Transverse colon (tissue), 4 donors: Measurements from ENCODE around the gene MAFB. TPM values are rescaled to one million over a fixed set of nuclear protein-coding genes. Genes with fewer than 3 reads are reported as not detected.

Experiments used
- DNase-seq: peaks from one replicate; pipeline ENCODE4 v3.0.0-alpha.2; 2019
- H3K27ac ChIP-seq, 4 donors: fragments of 200-600 bp; sonication (generic); 2 replicates each; pipeline ENCODE4 v1.5.1; 2016 to 2018; ENCODE audit warnings: inconsistent platforms in 4 of 4
- H3K27me3 ChIP-seq: fragments of 200-600 bp; sonication (generic); 2 replicates; pipeline ENCODE4 v1.5.1; 2017; ENCODE audit warnings: inconsistent platforms
- H3K36me3 ChIP-seq, 4 donors: fragments of 200-600 bp; sonication (generic); 2 replicates each; pipeline ENCODE4 v1.5.1; 2017 to 2019; ENCODE audit warnings: inconsistent platforms in 4 of 4
- H3K4me1 ChIP-seq, 4 donors: fragments of 200-600 bp; sonication (generic); 2 replicates each; pipeline ENCODE4 v1.5.1; 2017 to 2020; ENCODE audit warnings: inconsistent platforms in 4 of 4
- H3K4me3 ChIP-seq, 4 donors: fragments of 200-600 bp; sonication (generic); 1 replicate in 1 of 4; 2 replicates in 3 of 4; pipeline versions ENCODE4 v1.5.1 to v1.6.1; 2017 to 2019; ENCODE audit warnings: inconsistent platforms in 4 of 4
- H3K9me3 ChIP-seq, 2 donors: fragments of 200-600 bp; sonication (generic); 2 replicates each; pipeline ENCODE4 v1.5.1; 2017 to 2019; ENCODE audit warnings: inconsistent platforms in 2 of 2
- CTCF ChIP-seq, 5 experiments: fragments of 200-600 bp in 3 of 5; fragments of 450-650 bp in 2 of 5; sonication (generic) in 3 of 5; IDR thresholded peaks; 1 replicate in 2 of 5; 2 replicates in 3 of 5; pipeline ENCODE4 v1.5.1; 2016 to 2017; ENCODE audit warnings: antibody characterized with exemption in 5 of 5, inconsistent platforms in 3 of 5, mild to moderate bottlenecking in 2 of 5, moderate library complexity in 1 of 5
- EP300 ChIP-seq: sonication (generic); formaldehyde crosslinking; IDR thresholded peaks from one replicate; pipeline ENCODE4 v1.6.1; 2017; ENCODE audit warnings: antibody characterized with exemption, low read depth
- POLR2A ChIP-seq: fragments of 450-650 bp; IDR thresholded peaks from one replicate; pipeline ENCODE4 v1.6.1; 2016; ENCODE audit warnings: antibody characterized with exemption, mild to moderate bottlenecking, moderate library complexity
- POLR2AphosphoS5 ChIP-seq, 3 donors: sonication (generic); formaldehyde crosslinking; IDR thresholded peaks; one replicate each; pipeline ENCODE4 v1.6.1; 2016; ENCODE audit warnings: antibody characterized with exemption in 3 of 3
- WGBS, 2 donors: methylation state at CpG; one replicate each; pipeline ENCODE4 v1.1.5; 2018; ENCODE audit warnings: low coverage in 1 of 2; 5-methylcytosine and 5-hydroxymethylcytosine counted together
- in situ Hi-C, 4 donors: fragments of 200-750 bp; cut with MboI; loops; one replicate each; pipeline versions ENCODE4 v1.15.0 to v1.15.1; 2017; ENCODE audit warnings: low sequenced_read_pairs in 3 of 4, low pct_ligation_motif_present in 1 of 4, low pct_unique_long_range_greater_than_20kb in 1 of 4
- intact Hi-C: fragments of 100-400 bp; cut with DNase I; formaldehyde crosslinking; loops from one replicate; pipeline ENCODE4 v1.15.1; 2023; ENCODE audit warnings: low total_unique reads
- total RNA-seq, 4 donors: library from RNA; depleted of rRNA; stranded (reverse); fragments of >200 nt; gene quantifications; one replicate each; pipeline ENCODE4 v1.1.0, GENCODE V29; 2016

Gene MAFB
- total RNA-seq, 4 donors from 2014 or later = 12.2 to 74.4 (median 22.7) TPM

- Histone ChIP-seq H3K9me3 (no peaks in the 10 kb centered on the region), H3K4me1 (no peaks in the 10 kb centered on the region), H3K4me3 (no peak overlapping the region), H3K27ac (no peak overlapping the region), H3K36me3 (no peaks in the 10 kb centered on the region), H3K27me3 (no peaks in the 10 kb centered on the region)
- intact Hi-C loops (no loop called here), in situ Hi-C loops (no loop called here)
- no peak for DNase-seq
- WGBS, 2 donors = 79 to 85% methylated on average over 4 to 6 of the region's 6 CpGs
- TF ChIP-seq CTCF (IDR thresholded peaks at IDR 0.05) (no peak), EP300 (no peak), POLR2A (no peak), POLR2AphosphoS5 (IDR thresholded peaks at IDR 0.05) (no peak)
These were observed 33.6 kb downstream of the MAFB start for GRCh38 chr20:40655451-40655850.

GRCh38 chr20:40654876-40655275 is 34.2 kb downstream of the MAFB start:
- no peaks in the 10 kb centered on the region for H3K36me3 ChIP-seq
- H3K4me1 ChIP-seq = no peaks in the 10 kb centered on the region
- no peaks in the 10 kb centered on the region for H3K9me3 ChIP-seq
- H3K27ac ChIP-seq = no peak overlapping the region
- H3K4me3 ChIP-seq = no peak overlapping the region
- WGBS, 2 donors = 79 to 80% methylated on average over 2 to 4 of the region's 4 CpGs
- TF ChIP-seq EP300 (no peak), POLR2A (no peak)
- in situ Hi-C loops (no loop called here), intact Hi-C loops (no loop called here)
- no peak for DNase-seq
- no peaks in the 10 kb centered on the region for H3K27me3 ChIP-seq

GRCh38 chr20:40652441-40652987 is 36.5 kb downstream of the MAFB start:
- TF ChIP-seq CTCF (IDR thresholded peaks at IDR 0.05) (no peak), POLR2A (no peak), POLR2AphosphoS5 (IDR thresholded peaks at IDR 0.05) (no peak), EP300 (no peak)
- Histone ChIP-seq H3K9me3 (no peaks in the 10 kb centered on the region), H3K4me1 (no peaks in the 10 kb centered on the region), H3K27me3 (no peaks in the 10 kb centered on the region), H3K27ac (no peak overlapping the region), H3K4me3 (no peak overlapping the region), H3K36me3 (no peaks in the 10 kb centered on the region)
- in situ Hi-C loops (no loop called here), intact Hi-C loops (no loop called here)
- no peak for DNase-seq
- 76 to 85% methylated on average over 4 to 8 of the region's 8 CpGs for WGBS, 2 donors

- Histone ChIP-seq H3K4me1 (no peaks in the 10 kb centered on the region), H3K9me3 (no peaks in the 10 kb centered on the region), H3K36me3 (no peaks in the 10 kb centered on the region), H3K4me3 (no peak overlapping the region), H3K27ac (no peak overlapping the region), H3K27me3 (no peaks in the 10 kb centered on the region)
- in situ Hi-C loops = no loop called here
- TF ChIP-seq POLR2A (no peak), EP300 (no peak), CTCF (IDR thresholded peaks at IDR 0.05) (no peak), POLR2AphosphoS5 (IDR thresholded peaks at IDR 0.05) (no peak)
- WGBS, 2 donors = 37 to 44% methylated on average over 2 of the region's 2 CpGs
- DNase-seq = no peak
- intact Hi-C loops = no loop called here
These were observed 37.9 kb downstream of the MAFB start for GRCh38 chr20:40651151-40651550.

GRCh38 chr20:40650707-40651106 is 38.3 kb downstream of the MAFB start:
- Histone ChIP-seq H3K4me3 (no peak overlapping the region), H3K4me1 (no peaks in the 10 kb centered on the region), H3K27me3 (no peaks in the 10 kb centered on the region), H3K36me3 (no peaks in the 10 kb centered on the region), H3K27ac (no peak overlapping the region), H3K9me3 (no peaks in the 10 kb centered on the region)
- intact Hi-C loops = no loop called here
- no peak for TF ChIP-seq EP300
- TF ChIP-seq POLR2AphosphoS5 (IDR thresholded peaks at IDR 0.05) = no peak
- TF ChIP-seq POLR2A = no peak
- no peak for TF ChIP-seq CTCF (IDR thresholded peaks at IDR 0.05)
- WGBS, 2 donors = 14 to 39% methylated on average over 2 to 4 of the region's 4 CpGs
- no peak for DNase-seq
- in situ Hi-C loops = no loop called here
